BJ (cell line): Measurements from ENCODE around the gene TMEM271. TPM values are rescaled to one million over a fixed set of nuclear protein-coding genes. Genes with fewer than 3 reads are reported as not detected.
"Not testable (repeated sequence)": the region's sequence is repeated elsewhere in the genome, so short reads cannot be mapped to it uniquely, and the experiment has no call there.

ENCODE experiments used
- CTCF ChIA-PET: fragments of 350-600 bp; formaldehyde crosslinking; extraction: SDS; loops from one replicate; lab custom pipeline; 2021; ENCODE audit warnings: antibody characterized with exemption, inconsistent platforms; lab: Yijun Ruan, JAX
- POLR2A ChIA-PET: fragments of 300-600 bp; sonication (Branson Sonifier 250); formaldehyde crosslinking; extraction: SDS; loops from one replicate; lab custom pipeline; 2021; ENCODE audit warnings: antibody characterized with exemption; lab: Charles Lee
- DNase-seq: peaks from one replicate; pipeline ENCODE4 v3.0.0-alpha.2; 2011; ENCODE audit warnings: low read depth
- H3K27me3 ChIP-seq: 2 replicates; pipeline ENCODE4 v1.6.0; 2011; ENCODE audit warnings: low read length; ENCODE audit not compliant: control insufficient read depth, insufficient read depth
- H3K36me3 ChIP-seq: 2 replicates; pipeline ENCODE4 v1.5.1; 2011; ENCODE audit warnings: low read length; ENCODE audit not compliant: control insufficient read depth, insufficient read depth
- H3K4me3 ChIP-seq: 2 replicates; pipeline ENCODE4 v1.5.1; 2011; ENCODE audit warnings: low read depth, mild to moderate bottlenecking, control low read depth, low read length
- CTCF ChIP-seq: IDR thresholded peaks from 2 replicates; pipeline ENCODE4 v1.5.1; 2011; ENCODE audit warnings: low read depth, mild to moderate bottlenecking, control low read depth, inconsistent platforms, low read length, moderate library complexity; ENCODE audit not compliant: insufficient read depth
- polyA plus RNA-seq: library from polyadenylated mRNA; depleted of rRNA; stranded (reverse); fragments of >200 nt; gene quantifications from 2 replicates; pipeline ENCODE4 v1.2.3, GENCODE V29; 2011

The TMEM271 gene
- polyA plus RNA-seq, 1 experiment = not detected

- no peak for DNase-seq
- H3K27me3 ChIP-seq = no peaks in the 10 kb centered on the region
- TF ChIP-seq CTCF = no peak
- ChIA-PET CTCF (no interaction called here), POLR2A (no interaction called here)
- H3K4me3 ChIP-seq = no peak overlapping the region
- no peaks in the 10 kb centered on the region for H3K36me3 ChIP-seq
These were observed 24.1 kb upstream of the TMEM271 start for GRCh38 chr4:600166-600565.

GRCh38 chr4:598925-599324 lies 22.8 kb upstream of the TMEM271 start:
- CTCF ChIA-PET = no interaction called here
- Histone ChIP-seq H3K4me3 (no peak overlapping the region), H3K36me3 (no peaks in the 10 kb centered on the region), H3K27me3 (no peaks in the 10 kb centered on the region)
- TF ChIP-seq CTCF = no peak
- POLR2A ChIA-PET = no interaction called here
- DNase-seq = no peak

GRCh38 chr4:592825-593520 lies 16.9 kb upstream of the TMEM271 start:
- no peak for TF ChIP-seq CTCF
- Histone ChIP-seq H3K4me3 (no peak overlapping the region), H3K27me3 (no peaks in the 10 kb centered on the region), H3K36me3 (no peaks in the 10 kb centered on the region)
- ChIA-PET POLR2A (no interaction called here), CTCF (no interaction called here)
- no peak for DNase-seq

GRCh38 chr4:592178-592577 lies 16.1 kb upstream of the TMEM271 start:
- H3K36me3 ChIP-seq, H3K4me3 ChIP-seq, CTCF ChIA-PET, POLR2A ChIA-PET, H3K27me3 ChIP-seq, DNase-seq: not testable (repeated sequence)

- no peak for TF ChIP-seq CTCF
- Histone ChIP-seq H3K27me3 (no peaks in the 10 kb centered on the region; the same call in 1 of the 2 replicates), H3K4me3 (no peak overlapping the region), H3K36me3 (no peaks in the 10 kb centered on the region)
- DNase-seq = no peak
- ChIA-PET CTCF (no interaction called here), POLR2A (no interaction called here)
These were observed 14.3 kb upstream of the TMEM271 start for GRCh38 chr4:590313-590841.
